ENCODE measurements around the gene MTHFSD.

MTHFSD gene

DNA sequence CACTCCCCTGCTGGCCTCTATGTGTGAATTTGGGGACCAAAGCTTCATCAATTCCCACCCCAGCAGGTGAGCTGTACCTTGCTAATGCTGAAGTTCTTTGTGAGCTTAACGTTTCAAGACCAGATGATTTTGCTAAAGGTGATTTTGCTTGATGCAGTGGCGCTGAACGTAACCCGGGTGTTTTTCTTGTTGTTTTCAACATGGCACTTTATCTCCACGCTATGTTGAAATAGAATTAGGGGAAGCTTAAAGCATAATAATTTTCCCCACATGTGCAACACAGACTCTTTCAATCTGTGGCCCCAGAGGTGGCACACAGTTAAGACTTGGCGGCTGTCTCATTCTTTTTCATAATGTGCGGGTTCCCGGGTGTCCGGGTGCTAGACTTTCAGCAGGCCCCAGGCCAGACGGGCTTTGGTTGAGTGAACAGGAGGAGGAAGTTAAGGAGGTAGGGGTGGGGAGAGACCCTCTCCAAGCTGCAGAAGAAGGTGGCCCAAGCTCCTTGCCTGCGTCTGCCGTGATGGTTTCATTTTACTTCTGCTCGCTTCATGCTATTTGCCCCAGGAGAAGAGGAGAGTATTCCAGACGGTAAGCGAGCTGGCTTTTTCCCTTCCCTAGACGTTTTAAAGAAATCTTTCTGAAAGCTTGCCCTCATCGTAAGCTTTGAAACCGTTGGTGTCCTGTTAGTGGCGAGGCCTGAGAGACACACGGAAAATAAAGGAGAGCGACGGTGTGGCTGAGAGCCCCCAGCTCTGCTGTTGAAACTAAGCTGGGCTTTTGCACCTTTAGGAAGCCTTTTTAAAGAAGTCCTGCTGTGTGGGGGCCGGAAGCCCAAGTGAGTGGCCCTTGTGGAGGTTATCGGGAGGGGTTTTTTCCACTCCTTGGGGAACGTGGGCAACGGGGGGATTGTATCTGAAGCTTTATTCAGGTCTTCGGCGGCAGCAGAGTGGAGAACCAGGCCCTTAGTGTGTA lies 15.8 kb upstream of the MTHFSD start:
- in situ Hi-C loops (cut with MboI; ENCODE audit: low sequenced_read_pairs), result loop anchor here (25.0 kb wide), 1 partner anchor 716 kb away; no protein-coding TSS in a partner anchor

DNA sequence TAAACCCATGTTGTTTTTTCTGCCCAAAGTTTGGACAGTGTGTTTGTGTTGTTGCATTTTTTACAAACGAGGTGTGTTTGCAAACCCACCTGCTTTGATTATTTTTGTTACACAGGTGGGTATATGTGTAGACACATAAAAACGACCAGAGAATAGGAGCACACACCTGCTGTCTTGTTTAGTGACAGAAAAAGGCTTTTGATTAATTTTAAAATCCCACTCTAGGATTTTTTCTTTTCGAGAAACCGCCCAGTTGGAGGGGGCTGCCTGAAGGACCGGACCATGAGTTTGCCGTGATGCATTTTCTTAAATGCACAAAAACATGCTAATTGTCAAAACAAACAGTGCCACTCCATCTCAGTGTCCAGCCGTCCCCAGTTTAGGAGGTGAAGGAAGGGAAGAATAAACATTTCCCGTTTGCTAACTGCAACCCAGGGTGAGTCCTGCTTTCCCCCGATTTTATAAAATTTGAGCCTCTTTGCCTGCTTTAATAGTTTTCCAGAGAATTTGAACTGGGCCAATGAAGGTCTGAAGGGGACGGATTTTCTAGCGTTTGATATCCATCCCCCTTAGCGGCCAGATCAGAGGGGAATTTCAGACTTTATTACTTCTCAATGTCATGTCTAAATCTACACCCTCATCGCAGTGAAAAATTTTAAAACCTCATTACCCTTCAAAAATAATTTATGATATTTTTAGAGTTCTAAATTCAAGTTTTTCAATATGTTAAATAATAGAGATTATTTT lies 14.8 kb upstream of the MTHFSD start:
- in situ Hi-C loops (cut with MboI; ENCODE audit: low sequenced_read_pairs), result loop anchor here (10.0 to 25.0 kb wide), 2 partner anchors 505 to 717 kb away; no protein-coding TSS in a partner anchor

DNA sequence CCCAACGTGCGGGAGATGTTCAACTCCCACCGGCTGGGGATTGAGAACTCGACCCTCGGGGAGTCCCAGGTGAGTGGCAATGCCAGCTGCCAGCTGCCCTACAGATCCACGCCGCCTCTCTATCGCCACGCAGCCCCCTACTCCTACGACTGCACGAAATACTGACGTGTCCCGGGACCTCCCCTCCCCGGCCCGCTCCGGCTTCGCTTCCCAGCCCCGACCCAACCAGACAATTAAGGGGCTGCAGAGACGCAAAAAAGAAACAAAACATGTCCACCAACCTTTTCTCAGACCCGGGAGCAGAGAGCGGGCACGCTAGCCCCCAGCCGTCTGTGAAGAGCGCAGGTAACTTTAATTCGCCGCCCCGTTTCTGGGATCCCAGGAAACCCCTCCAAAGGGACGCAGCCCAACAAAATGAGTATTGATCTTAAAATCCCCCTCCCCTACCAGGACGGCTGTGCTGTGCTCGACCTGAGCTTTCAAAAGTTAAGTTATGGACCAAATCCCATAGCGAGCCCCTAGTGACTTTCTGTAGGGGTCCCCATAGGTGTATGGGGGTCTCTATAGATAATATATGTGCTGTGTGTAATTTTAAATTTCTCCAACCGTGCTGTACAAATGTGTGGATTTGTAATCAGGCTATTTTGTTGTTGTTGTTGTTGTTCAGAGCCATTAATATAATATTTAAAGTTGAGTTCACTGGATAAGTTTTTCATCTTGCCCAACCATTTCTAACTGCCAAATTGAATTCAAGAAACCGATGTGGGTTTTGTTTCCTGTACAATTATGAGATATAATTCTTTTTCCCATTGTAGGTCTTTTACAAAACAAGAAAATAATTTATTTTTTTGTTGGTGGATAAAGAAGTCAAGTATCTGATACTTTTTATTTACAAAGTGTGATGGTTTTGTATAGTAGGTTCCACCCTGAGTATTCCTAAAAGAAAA lies 13.9 kb upstream of the MTHFSD start:
- in situ Hi-C loops (cut with MboI; ENCODE audit: low sequenced_read_pairs), result loop anchor here (10.0 to 25.0 kb wide), 2 partner anchors 506 to 718 kb away; no protein-coding TSS in a partner anchor

DNA sequence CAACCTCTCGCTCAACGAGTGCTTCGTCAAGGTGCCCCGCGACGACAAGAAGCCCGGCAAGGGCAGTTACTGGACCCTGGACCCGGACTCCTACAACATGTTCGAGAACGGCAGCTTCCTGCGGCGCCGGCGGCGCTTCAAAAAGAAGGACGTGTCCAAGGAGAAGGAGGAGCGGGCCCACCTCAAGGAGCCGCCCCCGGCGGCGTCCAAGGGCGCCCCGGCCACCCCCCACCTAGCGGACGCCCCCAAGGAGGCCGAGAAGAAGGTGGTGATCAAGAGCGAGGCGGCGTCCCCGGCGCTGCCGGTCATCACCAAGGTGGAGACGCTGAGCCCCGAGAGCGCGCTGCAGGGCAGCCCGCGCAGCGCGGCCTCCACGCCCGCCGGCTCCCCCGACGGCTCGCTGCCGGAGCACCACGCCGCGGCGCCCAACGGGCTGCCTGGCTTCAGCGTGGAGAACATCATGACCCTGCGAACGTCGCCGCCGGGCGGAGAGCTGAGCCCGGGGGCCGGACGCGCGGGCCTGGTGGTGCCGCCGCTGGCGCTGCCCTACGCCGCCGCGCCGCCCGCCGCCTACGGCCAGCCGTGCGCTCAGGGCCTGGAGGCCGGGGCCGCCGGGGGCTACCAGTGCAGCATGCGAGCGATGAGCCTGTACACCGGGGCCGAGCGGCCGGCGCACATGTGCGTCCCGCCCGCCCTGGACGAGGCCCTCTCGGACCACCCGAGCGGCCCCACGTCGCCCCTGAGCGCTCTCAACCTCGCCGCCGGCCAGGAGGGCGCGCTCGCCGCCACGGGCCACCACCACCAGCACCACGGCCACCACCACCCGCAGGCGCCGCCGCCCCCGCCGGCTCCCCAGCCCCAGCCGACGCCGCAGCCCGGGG lies 12.9 kb upstream of the MTHFSD start:
- in situ Hi-C loops (cut with MboI; ENCODE audit: low sequenced_read_pairs), result loop anchor here (10.0 to 25.0 kb wide), 2 partner anchors 507 to 719 kb away; no protein-coding TSS in a partner anchor

DNA sequence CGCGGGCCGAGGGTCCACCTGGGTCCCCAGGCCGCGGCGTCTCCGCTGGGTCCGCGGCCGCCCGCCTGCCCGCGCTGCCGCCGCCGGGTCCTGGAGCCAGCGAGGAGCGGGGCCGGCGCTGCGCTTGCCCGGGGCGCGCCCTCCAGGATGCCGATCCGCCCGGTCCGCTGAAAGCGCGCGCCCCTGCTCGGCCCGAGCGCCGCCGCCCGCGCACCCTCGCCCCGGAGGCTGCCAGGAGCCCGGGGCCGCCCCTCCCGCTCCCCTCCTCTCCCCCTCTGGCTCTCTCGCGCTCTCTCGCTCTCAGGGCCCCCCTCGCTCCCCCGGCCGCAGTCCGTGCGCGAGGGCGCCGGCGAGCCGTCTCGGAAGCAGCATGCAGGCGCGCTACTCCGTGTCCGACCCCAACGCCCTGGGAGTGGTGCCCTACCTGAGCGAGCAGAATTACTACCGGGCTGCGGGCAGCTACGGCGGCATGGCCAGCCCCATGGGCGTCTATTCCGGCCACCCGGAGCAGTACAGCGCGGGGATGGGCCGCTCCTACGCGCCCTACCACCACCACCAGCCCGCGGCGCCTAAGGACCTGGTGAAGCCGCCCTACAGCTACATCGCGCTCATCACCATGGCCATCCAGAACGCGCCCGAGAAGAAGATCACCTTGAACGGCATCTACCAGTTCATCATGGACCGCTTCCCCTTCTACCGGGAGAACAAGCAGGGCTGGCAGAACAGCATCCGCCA lies 12.1 kb upstream of the MTHFSD start:
- in situ Hi-C loops (cut with MboI; ENCODE audit: low sequenced_read_pairs), result loop anchor here (10.0 to 25.0 kb wide), 2 partner anchors 508 to 720 kb away; no protein-coding TSS in a partner anchor

DNA sequence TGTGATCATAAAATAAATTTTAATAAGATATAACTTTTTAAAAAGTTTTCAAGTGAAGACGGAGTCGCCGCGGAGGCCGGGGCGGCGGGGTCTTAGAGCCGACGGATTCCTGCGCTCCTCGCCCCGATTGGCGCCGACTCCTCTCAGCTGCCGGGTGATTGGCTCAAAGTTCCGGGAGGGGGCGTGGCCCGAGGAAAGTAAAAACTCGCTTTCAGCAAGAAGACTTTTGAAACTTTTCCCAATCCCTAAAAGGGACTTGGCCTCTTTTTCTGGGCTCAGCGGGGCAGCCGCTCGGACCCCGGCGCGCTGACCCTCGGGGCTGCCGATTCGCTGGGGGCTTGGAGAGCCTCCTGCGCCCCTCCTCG lies 11.5 kb upstream of the MTHFSD start, which contains the start of gene FOXC2:
Gene FOXC2 (plus strand): TSS at position 229 of the 365 bp plus-strand sequence. CDS start 507 bp downstream, outside the sequence.
- in situ Hi-C loops (cut with MboI; ENCODE audit: low sequenced_read_pairs), result loop anchor here (10.0 to 25.0 kb wide), 2 partner anchors 508 to 721 kb away; no protein-coding TSS in a partner anchor

DNA sequence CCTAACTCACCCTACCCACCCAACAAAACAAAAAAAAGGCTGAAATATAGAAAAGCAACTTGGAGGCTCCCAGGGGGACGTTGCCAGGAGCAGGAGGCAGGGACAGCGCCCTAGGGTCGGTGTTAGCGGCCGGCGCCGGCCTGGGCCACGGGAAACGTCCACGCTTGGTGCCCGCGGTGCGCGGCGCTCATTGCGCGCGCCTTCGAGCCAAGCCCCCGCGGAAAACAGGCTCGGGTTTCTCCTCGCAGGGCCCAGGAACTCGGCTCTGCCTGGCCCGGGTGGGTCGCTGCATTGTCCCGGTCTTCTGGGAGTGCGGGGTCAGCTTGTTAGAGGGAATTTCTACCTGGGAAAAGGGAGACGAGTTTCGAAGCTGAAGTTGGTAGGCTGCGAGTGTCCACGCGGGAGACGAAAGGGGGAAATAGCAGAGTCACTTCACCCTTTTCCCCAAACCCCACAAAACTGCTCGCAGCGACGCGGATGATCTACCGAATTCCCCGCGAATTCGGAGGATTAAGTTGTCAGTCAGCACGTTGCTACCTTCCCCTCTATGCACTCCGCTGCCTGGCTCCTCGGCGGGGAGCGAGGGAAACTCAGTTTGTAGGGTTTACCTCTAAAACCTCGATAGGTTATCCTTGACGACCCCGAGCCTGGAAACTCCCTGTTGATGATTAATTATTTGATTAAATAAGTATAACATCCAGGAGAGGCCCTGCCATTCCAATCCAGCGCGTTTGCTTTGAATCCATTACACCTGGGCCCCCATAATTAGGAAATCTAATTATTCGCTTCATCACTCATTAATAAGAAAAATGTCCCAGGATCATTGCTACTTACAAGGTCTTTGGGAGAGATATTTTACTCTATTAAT lies 10.8 kb upstream of the MTHFSD start:
- in situ Hi-C loops (cut with MboI; ENCODE audit: low sequenced_read_pairs), result loop anchor here (10.0 to 25.0 kb wide), 2 partner anchors 509 to 721 kb away; no protein-coding TSS in a partner anchor

DNA sequence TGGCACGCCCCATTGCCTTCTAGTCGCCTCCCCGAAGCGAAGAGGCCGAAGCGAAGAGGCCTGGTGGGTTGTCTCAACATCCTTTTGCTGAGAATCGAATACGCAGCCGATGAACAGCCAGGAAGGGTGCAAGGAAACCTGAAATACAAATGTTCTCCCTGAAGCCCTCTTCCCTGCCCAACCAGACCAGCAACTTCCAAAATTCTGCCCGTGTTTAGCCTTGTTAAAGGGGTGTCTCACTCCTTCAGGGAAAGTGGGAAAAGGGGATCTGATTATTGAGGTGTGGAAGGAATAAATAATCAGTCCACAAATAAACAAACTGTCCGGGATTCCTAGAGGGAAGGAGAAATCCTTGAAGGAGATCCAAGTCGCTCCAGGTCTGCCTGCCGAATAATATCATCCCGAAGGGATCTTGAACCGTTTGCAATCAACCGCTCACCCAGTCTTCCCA lies 10.2 kb upstream of the MTHFSD start:
- in situ Hi-C loops (cut with MboI; ENCODE audit: low sequenced_read_pairs), result loop anchor here (10.0 to 25.0 kb wide), 2 partner anchors 510 to 722 kb away; no protein-coding TSS in a partner anchor

DNA sequence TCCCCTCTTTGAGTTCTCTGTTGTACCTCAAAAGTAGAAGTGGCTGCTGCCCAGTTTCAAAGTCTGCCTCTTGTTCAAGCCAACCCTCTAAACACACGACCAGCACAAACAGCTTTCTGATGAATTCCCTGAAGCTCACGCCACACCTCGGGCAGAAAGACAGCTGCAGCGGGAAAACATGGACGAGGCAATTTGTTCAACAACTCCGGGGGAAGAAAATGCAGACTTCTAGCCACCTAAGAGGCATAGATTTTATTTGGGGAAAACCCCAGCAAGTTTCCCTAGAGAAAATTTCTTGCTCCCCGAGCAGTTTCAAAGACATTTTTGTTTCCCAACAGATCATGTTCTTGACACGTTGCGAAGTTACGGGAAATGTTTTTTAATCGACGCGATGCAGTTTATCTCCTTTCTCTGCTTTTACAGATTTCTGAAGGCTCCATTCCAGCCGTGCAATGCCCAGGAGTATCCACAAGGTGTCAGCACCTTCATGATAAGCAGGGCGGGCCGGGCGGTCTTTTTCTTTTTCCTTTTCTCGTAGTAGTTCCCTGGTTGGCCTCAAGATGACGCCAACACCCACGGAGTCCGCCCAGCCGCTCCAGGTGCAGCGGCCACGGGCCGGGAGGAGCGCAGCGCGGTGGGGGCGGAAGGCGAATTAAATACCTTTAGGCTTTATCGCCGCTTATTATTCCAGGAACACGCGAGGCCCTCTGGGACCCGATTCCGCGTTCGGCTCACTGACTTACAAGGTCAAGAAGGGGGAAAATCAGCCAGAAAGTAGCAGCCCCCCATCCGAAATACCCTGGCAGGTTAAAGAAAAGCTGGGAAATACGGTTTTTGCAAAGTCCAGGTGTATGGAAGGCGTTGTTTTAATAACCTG lies 8.7 kb upstream of the MTHFSD start:
- in situ Hi-C loops (cut with MboI; ENCODE audit: low sequenced_read_pairs), result loop anchor here (10.0 to 25.0 kb wide), 2 partner anchors 511 to 724 kb away; no protein-coding TSS in a partner anchor

DNA sequence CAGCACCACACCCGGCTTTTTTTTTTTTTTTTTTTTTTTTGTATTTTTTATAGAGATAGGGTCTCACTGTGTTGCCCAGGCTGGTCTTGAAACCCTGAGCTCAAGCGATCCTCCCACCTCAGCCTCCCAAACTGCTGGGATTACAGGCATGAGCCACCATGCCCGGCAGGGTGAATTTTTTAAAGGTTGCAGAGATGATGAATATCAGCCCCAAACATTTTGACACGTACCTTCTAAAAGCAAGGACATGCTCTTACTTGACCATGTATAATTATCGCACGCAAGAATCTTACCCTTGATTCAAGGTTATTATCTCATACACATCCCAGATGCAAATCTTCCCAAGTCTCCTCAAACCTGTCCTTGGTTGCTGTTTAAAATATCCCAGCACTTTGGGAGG lies 7.3 kb upstream of the MTHFSD start:
- in situ Hi-C loops (cut with MboI; ENCODE audit: low sequenced_read_pairs), result loop anchor here (10.0 to 25.0 kb wide), 2 partner anchors 512 to 725 kb away; no protein-coding TSS in a partner anchor

DNA sequence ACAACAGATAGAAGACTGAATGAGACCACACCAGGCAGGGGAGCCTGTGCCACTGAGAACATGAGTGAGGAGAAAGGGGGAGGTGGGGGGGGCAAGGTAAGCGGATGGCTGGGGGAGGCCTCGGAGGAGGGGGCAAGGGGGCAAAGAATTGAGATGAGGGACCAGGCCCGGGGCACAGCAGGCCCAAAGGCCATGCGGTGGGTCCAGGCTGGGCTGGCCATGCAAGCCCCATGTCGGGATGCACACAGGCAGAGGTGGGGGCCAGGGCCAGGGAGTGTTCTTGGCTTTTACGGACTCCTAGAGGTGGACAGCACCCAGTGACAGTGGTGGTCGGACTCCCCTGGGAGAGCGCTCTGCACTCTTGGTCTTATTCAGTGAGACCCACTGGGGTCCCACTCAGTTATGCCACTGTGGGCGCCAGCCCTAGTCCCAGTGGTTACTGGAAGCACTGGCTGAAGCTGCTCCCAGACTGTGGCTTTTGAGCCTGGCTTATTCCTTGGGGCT lies 4.8 kb upstream of the MTHFSD start:
- in situ Hi-C loops (cut with MboI; ENCODE audit: low sequenced_read_pairs), result loop anchor here (10.0 to 25.0 kb wide), 2 partner anchors 515 to 727 kb away; no protein-coding TSS in a partner anchor

DNA sequence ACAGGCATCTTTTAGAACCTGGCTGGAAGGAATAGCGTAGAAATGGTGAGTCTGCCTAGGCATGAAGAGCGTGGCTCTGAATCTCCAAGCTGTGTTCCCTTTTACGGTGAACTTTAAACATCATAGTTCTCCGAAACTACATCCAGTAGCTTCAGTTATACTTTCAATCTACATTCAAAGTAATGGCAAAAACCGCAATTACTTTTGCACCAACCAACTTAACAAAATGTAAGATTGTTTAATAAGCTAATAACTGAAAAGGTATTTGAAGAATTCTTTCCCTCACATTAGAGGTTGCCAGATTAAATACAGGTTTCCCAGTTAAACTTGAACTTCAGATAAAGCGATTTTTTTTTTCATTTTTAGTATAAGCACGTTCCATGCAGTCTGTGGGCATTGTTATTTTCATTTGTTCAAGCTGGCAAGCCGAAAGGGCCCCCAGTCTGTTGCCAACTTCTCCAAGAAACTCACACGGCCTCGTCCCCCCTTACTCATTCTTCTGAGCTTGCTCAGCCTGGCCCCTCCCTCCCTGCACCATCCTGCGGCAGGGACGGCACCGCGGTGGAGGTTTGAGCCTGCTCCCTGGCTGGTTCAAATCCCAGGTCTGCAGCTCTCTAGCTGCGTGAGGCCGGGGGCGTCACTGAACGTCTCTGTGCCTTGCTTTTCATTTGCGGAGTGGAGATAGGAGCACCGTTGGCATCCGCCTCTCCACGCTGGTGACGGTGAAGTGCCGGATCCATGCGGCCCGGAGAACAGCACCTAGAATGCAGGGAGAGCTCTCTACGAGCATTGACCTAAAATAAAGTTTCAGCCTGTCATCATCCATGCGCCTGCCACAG lies 3.5 kb upstream of the MTHFSD start:
- in situ Hi-C loops (cut with MboI; ENCODE audit: low sequenced_read_pairs), result loop anchor here (25.0 kb wide), 1 partner anchor 729 kb away; no protein-coding TSS in a partner anchor

DNA sequence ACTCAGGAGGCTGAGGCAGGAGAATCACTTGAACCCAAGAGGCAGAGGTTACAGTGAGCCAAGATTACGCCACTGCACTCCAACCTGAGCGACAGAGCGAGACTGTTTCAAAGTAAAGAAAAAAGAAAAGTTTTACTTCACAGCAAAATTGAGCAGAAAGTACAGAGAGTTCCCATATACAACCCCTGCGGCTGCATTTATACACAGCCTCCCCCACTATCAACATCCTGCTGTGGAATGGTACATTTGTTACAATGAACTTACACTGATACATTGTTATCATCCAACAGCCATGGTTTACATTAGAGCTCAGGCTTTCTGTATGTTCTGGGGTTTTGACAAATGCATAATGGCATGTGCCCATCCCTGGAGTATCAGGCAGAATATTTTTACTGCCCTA lies 2.6 kb upstream of the MTHFSD start:
- in situ Hi-C loops (cut with MboI; ENCODE audit: low sequenced_read_pairs), result loop anchor here (25.0 kb wide), 1 partner anchor 730 kb away; no protein-coding TSS in a partner anchor

DNA sequence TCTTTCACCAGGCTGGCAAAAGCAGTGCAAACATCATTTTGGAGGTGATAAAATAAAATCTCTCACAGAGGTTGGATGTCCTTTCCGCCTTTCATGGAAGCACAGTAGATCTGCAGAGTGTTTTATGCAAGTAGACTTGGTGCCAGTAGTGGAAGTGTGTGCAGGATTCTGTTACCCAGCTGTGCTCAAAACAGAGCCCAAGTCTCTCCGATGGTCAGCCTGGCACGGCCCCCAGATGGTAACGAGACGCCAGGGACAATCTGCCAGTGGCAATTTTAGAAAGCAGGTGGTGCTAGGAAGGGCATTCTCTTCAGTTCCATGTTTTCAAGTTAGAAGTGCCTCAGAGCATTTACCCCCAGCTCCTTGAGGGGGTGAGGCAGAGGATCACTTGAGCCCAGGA lies 1.5 kb upstream of the MTHFSD start:
- in situ Hi-C loops (cut with MboI; ENCODE audit: low sequenced_read_pairs), result loop anchor here (25.0 kb wide), 1 partner anchor 731 kb away; no protein-coding TSS in a partner anchor

DNA sequence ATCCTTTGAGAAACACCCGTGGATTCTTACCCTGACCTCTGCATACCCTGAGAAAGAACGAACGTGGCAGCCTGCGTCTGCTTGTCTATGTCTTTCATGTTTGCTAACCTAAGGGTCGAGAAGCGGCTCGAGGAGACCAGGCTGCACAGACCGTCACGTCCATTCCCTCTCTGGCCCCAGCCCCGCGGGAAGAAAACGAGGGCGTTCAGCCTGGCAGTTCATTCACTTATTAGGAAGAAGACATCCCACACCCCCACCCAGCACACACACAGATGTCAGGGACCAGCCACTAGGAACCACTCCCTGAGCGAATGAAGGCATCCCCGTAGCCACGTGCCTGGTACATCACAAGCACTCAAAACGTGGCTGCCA lies 655 bp upstream of the MTHFSD start:
- in situ Hi-C loops (cut with MboI; ENCODE audit: low sequenced_read_pairs), result loop anchor here (25.0 kb wide), 1 partner anchor 732 kb away; no protein-coding TSS in a partner anchor

Data from HL-60/S4 (cell line).